Karpas-422 (cell line): ENCODE data around the gene EDNRB. TPM values are rescaled to one million over a fixed set of nuclear protein-coding genes. Genes with fewer than 3 reads are reported as not detected.

ENCODE experiments used
- DNase-seq: peaks from one replicate; pipeline ENCODE4 v3.0.0-alpha.2; 2015
- H2AFZ ChIP-seq: fragments of 200-600 bp; sonication (generic); 2 replicates; pipeline ENCODE4 v1.6.1; 2014; ENCODE audit warnings: antibody characterized with exemption, low read length, mixed read lengths
- H3K27ac ChIP-seq: fragments of 200-600 bp; sonication (generic); 2 replicates; pipeline ENCODE4 v1.5.1; 2014; ENCODE audit warnings: mild to moderate bottlenecking, low read length, moderate library complexity
- H3K27me3 ChIP-seq: fragments of 200-600 bp; sonication (generic); 2 replicates; pipeline ENCODE4 v1.6.1; 2014; ENCODE audit warnings: low read length, mixed read lengths
- H3K36me3 ChIP-seq: fragments of 200-600 bp; sonication (generic); 2 replicates; pipeline ENCODE4 v1.6.1; 2014; ENCODE audit warnings: low read length, mixed read lengths; ENCODE audit not compliant: insufficient read depth
- H3K4me1 ChIP-seq: fragments of 200-600 bp; sonication (generic); 2 replicates; pipeline ENCODE4 v1.6.1; 2014; ENCODE audit warnings: mild to moderate bottlenecking, low read length, mixed read lengths
- H3K4me2 ChIP-seq: fragments of 200-600 bp; sonication (generic); 2 replicates; pipeline ENCODE4 v1.6.1; 2014; ENCODE audit warnings: low read length, low read depth, mild to moderate bottlenecking; ENCODE audit not compliant: poor library complexity, severe bottlenecking
- H3K4me3 ChIP-seq: fragments of 200-600 bp; sonication (generic); 2 replicates; pipeline ENCODE4 v1.5.1; 2014; ENCODE audit warnings: mild to moderate bottlenecking, antibody characterized with exemption, low read length, mixed read lengths
- H3K79me2 ChIP-seq: fragments of 200-600 bp; sonication (generic); 2 replicates; pipeline ENCODE4 v1.6.1; 2014; ENCODE audit warnings: mild to moderate bottlenecking, low read length, mixed read lengths
- H3K9ac ChIP-seq: fragments of 200-600 bp; sonication (generic); 2 replicates; pipeline ENCODE4 v1.6.0; 2014; ENCODE audit warnings: low read length
- H3K9me2 ChIP-seq: fragments of 200-600 bp; sonication (generic), shearing (Covaris generic); replicated peaks from 2 replicates; pipeline ENCODE4 v1.6.0; 2014; ENCODE audit warnings: mild to moderate bottlenecking, low read length, moderate library complexity; ENCODE audit not compliant: insufficient read depth
- H3K9me3 ChIP-seq: fragments of 300-700, 200-600 bp; sonication (generic); 2 replicates; pipeline ENCODE4 v1.6.1; 2014; ENCODE audit warnings: low read length, mixed read lengths
- H4K20me1 ChIP-seq: fragments of 200-600 bp; sonication (generic); 2 replicates; pipeline ENCODE4 v1.6.1; 2014; ENCODE audit warnings: mild to moderate bottlenecking, antibody characterized with exemption, low read length, low read depth; ENCODE audit not compliant: insufficient read depth
- total RNA-seq: library from RNA; depleted of rRNA; stranded (reverse); fragments of >200 nt; shearing (Covaris generic); gene quantifications from 2 replicates; pipeline ENCODE4 v1.2.3, GENCODE V29; 2014; ENCODE audit warnings: low replicate concordance

The EDNRB gene
- total RNA-seq, 1 experiment from 2014 or later, result not detected

DNA sequence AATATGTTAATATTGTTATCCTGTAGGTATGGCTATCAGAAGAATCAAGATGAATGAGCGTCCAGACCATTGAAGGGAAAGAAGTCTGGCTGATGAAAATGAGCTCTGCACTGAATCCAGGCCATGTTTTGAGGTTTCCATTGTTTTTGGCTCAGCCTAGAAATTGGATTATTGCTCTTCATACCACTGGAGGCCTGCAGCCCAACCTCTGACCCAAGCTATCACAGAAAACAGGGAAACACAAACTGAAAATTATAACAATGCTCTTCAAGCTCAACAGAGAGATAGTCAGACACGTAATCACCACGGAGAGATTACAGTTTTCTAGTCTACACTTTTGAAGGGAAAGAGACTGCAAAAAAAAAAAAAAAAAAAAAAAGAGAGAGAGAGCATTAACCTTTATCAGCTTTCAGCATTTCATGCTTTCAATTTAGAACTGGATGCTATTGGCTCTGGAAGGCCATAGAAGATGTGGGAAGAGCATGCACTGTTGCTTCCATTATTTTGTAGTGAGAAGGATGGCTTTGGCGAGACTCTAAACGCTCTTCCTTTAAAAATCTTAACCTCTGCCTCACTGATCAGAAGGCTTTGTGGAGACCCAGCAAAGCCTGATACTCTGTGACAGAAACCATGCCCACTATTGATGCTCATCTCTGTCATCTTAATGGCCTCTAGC is 10.8 kb downstream of the EDNRB start:
- no peaks in the 10 kb centered on the region for H4K20me1 ChIP-seq
- H3K27ac ChIP-seq, result no peak overlapping the region
- H3K4me1 ChIP-seq, result no peaks in the 10 kb centered on the region
- H3K4me3 ChIP-seq, result no peak overlapping the region
- H3K9me2 ChIP-seq, result no peaks in the 10 kb centered on the region
- no peaks in the 10 kb centered on the region for H3K36me3 ChIP-seq
- H3K9ac ChIP-seq, result no peak overlapping the region
- H3K4me2 ChIP-seq, result no peak overlapping the region
- no peak overlapping the region for H2AFZ ChIP-seq
- H3K9me3 ChIP-seq, result no peaks in the 10 kb centered on the region
- H3K79me2 ChIP-seq, result no peaks in the 10 kb centered on the region
- DNase-seq, result no peak
- H3K27me3 ChIP-seq, result no peaks in the 10 kb centered on the region

DNA sequence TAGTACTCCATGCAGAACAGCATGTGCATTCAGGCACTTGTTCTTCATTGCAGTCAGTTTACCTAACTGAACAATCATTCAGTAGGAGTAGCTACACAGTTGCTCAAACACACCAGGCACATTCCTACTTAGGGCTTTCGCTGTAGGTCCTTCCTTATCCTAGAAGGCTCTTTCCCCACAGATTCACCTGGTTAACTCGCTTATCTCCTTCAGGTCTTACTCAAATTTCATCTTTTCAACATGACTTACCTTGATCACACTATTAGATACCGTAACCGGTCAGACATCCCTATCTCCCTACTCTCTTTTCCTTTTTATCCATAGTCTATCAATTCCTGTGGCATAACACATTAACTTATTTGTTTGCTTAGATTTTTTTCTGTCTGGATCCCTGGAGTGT is 14.6 kb downstream of the EDNRB start:
- H3K79me2 ChIP-seq, result no peaks in the 10 kb centered on the region
- H3K36me3 ChIP-seq, result no peaks in the 10 kb centered on the region
- DNase-seq, result no peak
- no peaks in the 10 kb centered on the region for H4K20me1 ChIP-seq
- no peaks in the 10 kb centered on the region for H3K9me3 ChIP-seq
- no peak overlapping the region for H2AFZ ChIP-seq
- H3K27me3 ChIP-seq, result no peaks in the 10 kb centered on the region
- no peak overlapping the region for H3K27ac ChIP-seq
- no peaks in the 10 kb centered on the region for H3K4me1 ChIP-seq
- no peak overlapping the region for H3K4me2 ChIP-seq
- H3K9me2 ChIP-seq, result no peaks in the 10 kb centered on the region
- H3K4me3 ChIP-seq, result no peak overlapping the region
- no peak overlapping the region for H3K9ac ChIP-seq

DNA sequence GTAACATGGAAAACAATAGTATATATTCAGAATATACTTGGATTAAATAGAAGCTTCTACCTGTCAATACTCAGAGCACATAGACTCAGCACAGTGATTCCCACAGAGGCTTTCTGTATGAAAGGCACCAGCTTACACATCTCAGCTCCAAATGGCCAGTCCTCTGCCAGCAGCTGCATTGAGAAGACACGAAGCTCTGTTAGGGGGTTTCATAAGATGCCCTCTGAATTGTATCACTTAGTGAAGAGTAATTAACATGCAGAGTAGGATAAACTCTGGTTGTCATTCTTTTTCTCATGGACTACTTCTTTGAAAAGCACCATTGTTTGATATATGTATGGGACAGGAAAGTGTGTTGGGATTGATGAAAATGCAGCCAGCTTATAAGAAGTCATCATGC is 15.2 kb downstream of the EDNRB start:
- H4K20me1 ChIP-seq, result no peaks in the 10 kb centered on the region
- H3K9me3 ChIP-seq, result no peaks in the 10 kb centered on the region
- no peaks in the 10 kb centered on the region for H3K27me3 ChIP-seq
- no peak overlapping the region for H3K27ac ChIP-seq
- no peak overlapping the region for H2AFZ ChIP-seq
- H3K4me2 ChIP-seq, result no peak overlapping the region
- no peaks in the 10 kb centered on the region for H3K79me2 ChIP-seq
- H3K4me3 ChIP-seq, result no peak overlapping the region
- H3K4me1 ChIP-seq, result no peaks in the 10 kb centered on the region
- H3K9me2 ChIP-seq, result no peaks in the 10 kb centered on the region
- H3K9ac ChIP-seq, result no peak overlapping the region
- DNase-seq, result no peak
- no peaks in the 10 kb centered on the region for H3K36me3 ChIP-seq

DNA sequence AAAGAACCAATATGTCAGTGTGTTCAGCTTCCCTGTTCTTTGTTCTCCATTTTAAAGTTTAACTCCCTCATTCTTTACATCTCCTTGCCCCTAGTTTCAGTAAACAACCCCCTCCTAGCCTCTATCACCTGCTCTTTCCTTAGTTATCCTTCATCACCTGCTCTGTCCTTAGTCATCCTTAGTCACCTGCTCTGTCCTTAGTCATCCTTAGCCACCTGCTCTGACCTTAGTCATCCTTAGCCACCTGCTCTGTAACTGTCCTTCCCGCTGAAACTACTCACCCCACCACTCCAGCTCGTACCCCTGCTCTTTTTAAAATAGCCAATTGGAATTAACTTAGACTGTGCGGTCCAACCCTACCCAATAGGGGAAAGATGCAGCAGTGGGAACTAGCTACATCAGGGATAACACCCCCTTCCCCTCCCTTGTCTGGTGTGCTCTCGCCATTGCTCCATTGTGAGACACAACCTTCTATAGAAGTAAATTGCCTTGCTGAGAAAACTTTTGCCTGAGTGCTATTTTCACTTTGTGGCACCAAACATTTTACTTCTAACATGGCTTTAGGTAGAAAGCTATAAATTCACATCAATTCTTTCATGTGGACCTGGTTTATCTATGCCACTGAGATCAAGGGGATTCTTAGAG is 16.2 kb downstream of the EDNRB start:
- no peaks in the 10 kb centered on the region for H3K9me2 ChIP-seq
- H3K4me1 ChIP-seq, result no peaks in the 10 kb centered on the region
- no peak overlapping the region for H3K9ac ChIP-seq
- no peaks in the 10 kb centered on the region for H4K20me1 ChIP-seq
- H2AFZ ChIP-seq, result no peak overlapping the region
- H3K27me3 ChIP-seq, result no peaks in the 10 kb centered on the region
- DNase-seq, result no peak
- H3K4me2 ChIP-seq, result no peak overlapping the region
- no peak overlapping the region for H3K27ac ChIP-seq
- H3K36me3 ChIP-seq, result no peaks in the 10 kb centered on the region
- no peak overlapping the region for H3K4me3 ChIP-seq
- no peaks in the 10 kb centered on the region for H3K79me2 ChIP-seq
- no peaks in the 10 kb centered on the region for H3K9me3 ChIP-seq

DNA sequence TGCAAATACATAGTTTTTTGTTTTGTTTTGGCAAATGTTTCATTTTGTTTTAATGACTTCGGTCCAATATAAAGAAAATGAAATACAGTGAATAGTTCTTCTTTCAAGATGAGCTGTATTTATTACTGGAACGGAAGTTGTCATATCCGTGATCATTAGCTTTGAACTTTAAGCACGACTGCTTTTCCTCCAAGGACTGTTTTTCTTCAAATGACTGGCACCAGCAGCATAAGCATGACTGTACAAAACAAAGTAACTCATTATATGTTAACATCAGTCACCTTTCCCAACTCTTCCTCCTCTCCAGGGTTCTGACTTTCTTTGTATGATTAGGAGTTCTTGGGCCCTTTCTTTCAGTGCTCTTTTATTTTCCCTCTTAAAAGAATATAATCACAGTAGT is 20.5 kb downstream of the EDNRB start:
- no peaks in the 10 kb centered on the region for H3K27me3 ChIP-seq
- H3K9ac ChIP-seq, result no peak overlapping the region
- no peaks in the 10 kb centered on the region for H3K4me1 ChIP-seq
- H3K36me3 ChIP-seq, result no peaks in the 10 kb centered on the region
- H3K4me3 ChIP-seq, result no peak overlapping the region
- H3K4me2 ChIP-seq, result no peak overlapping the region
- no peak overlapping the region for H3K27ac ChIP-seq
- H4K20me1 ChIP-seq, result no peaks in the 10 kb centered on the region
- no peak for DNase-seq
- no peaks in the 10 kb centered on the region for H3K79me2 ChIP-seq
- no peaks in the 10 kb centered on the region for H3K9me3 ChIP-seq
- no peaks in the 10 kb centered on the region for H3K9me2 ChIP-seq
- H2AFZ ChIP-seq, result no peak overlapping the region

DNA sequence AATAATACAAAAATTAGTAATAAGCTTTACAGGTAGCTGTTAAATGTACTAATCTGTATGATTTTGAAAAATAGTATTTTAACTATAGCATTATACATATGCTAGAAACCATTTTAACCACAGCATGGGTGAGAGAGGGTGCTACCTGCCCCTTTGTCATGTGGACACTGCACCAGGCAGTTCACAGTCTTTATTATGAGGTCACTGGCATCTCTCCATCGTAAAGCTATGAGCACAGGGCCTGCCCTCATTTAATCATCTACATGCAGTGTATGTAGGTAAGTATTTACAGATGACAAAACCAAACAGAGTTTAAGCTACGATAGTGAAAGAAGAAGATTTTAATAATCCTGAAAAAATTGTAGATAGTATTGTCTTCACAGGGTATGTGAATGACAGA is 21.7 kb downstream of the EDNRB start:
- Histone ChIP-seq H2AFZ (no peak overlapping the region), H3K9me3 (no peaks in the 10 kb centered on the region), H3K9ac (no peak overlapping the region), H3K4me1 (no peaks in the 10 kb centered on the region), H3K4me2 (no peak overlapping the region), H3K27ac (no peak overlapping the region), H3K4me3 (no peak overlapping the region), H3K9me2 (no peaks in the 10 kb centered on the region), H3K27me3 (no peaks in the 10 kb centered on the region), H3K36me3 (no peaks in the 10 kb centered on the region), H3K79me2 (no peaks in the 10 kb centered on the region), H4K20me1 (no peaks in the 10 kb centered on the region)
- DNase-seq, result no peak

DNA sequence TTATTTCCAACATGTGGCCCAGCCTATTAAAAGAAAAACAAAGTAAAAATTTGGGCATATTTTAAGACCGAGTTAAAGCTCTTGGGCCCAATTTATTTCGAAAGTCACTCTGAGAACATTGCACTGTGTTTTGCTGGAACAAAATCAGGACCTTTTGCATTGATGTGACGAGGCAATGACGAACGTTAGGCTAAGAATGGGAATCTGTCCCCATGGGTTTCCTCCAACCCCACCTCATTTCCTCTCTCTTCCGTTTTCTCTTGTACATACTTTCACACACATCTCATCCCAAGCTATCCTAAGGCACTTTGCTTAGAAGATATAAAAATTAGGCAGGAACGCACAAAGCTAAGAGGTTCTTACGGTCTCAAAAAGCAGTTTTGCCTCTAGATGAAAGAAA is 22.1 kb downstream of the EDNRB start:
- Histone ChIP-seq H2AFZ (no peak overlapping the region), H3K4me1 (no peaks in the 10 kb centered on the region), H3K27ac (no peak overlapping the region), H3K9me2 (no peaks in the 10 kb centered on the region), H3K27me3 (no peaks in the 10 kb centered on the region), H3K9me3 (no peaks in the 10 kb centered on the region), H3K4me3 (no peak overlapping the region), H3K36me3 (no peaks in the 10 kb centered on the region), H4K20me1 (no peaks in the 10 kb centered on the region), H3K9ac (no peak overlapping the region), H3K79me2 (no peaks in the 10 kb centered on the region), H3K4me2 (no peak overlapping the region)
- no peak for DNase-seq

DNA sequence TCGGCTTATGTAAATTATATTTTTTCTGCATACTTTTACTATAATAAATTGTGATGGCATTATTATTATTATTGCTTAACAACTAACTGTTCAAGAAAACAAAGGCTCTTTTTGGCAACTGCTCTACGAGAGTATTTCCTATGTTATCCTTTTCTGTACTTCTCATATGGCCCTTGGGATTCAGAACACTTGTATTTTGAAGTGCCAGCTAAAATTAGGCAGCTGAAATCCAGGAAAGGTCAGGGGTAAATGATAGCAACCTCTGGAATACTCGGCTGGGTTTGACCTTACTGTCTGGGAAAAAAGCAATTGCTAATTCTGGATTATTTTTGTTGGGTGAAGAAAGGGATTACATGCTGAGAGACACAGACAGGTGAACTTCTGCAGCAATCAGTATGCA is 23.9 kb downstream of the EDNRB start:
- no peak overlapping the region for H2AFZ ChIP-seq
- H4K20me1 ChIP-seq, result no peaks in the 10 kb centered on the region
- H3K79me2 ChIP-seq, result no peaks in the 10 kb centered on the region
- H3K27ac ChIP-seq, result no peak overlapping the region
- H3K9ac ChIP-seq, result no peak overlapping the region
- no peaks in the 10 kb centered on the region for H3K27me3 ChIP-seq
- no peaks in the 10 kb centered on the region for H3K9me2 ChIP-seq
- H3K4me2 ChIP-seq, result no peak overlapping the region
- no peaks in the 10 kb centered on the region for H3K4me1 ChIP-seq
- H3K36me3 ChIP-seq, result no peaks in the 10 kb centered on the region
- DNase-seq, result no peak
- H3K4me3 ChIP-seq, result no peak overlapping the region
- no peaks in the 10 kb centered on the region for H3K9me3 ChIP-seq
